Glutamatergic neuron (in vitro differentiated cells): Measurements from ENCODE around the gene DUSP14. TPM values are rescaled to one million over a fixed set of nuclear protein-coding genes. Genes with fewer than 3 reads are reported as not detected.
"Not testable (repeated sequence)": the region's sequence is repeated elsewhere in the genome, so short reads cannot be mapped to it uniquely, and the experiment has no call there.

Experiments
- DNase-seq: peaks from one replicate; pipeline ENCODE4 v3.0.0; 2022
- H3K27ac Mint-ChIP-seq: one replicate; pipeline ENCODE4 v1.8.0; 2020; ENCODE audit warnings: mild to moderate bottlenecking, mixed read lengths, inconsistent platforms; ENCODE audit not compliant: unreplicated experiment
- H3K27me3 Mint-ChIP-seq: one replicate; pipeline ENCODE4 v1.8.0; 2020; ENCODE audit warnings: mild to moderate bottlenecking, moderate library complexity, mixed read lengths, inconsistent platforms; ENCODE audit not compliant: unreplicated experiment
- H3K36me3 Mint-ChIP-seq: one replicate; pipeline ENCODE4 v1.8.0; 2020; ENCODE audit warnings: mild to moderate bottlenecking, mixed read lengths, inconsistent platforms; ENCODE audit not compliant: unreplicated experiment
- H3K4me1 Mint-ChIP-seq: one replicate; pipeline ENCODE4 v1.8.0; 2020; ENCODE audit warnings: mild to moderate bottlenecking, low read depth, mixed read lengths, inconsistent platforms; ENCODE audit not compliant: unreplicated experiment
- H3K4me3 Mint-ChIP-seq: one replicate; pipeline ENCODE4 v1.8.0; 2020; ENCODE audit warnings: mild to moderate bottlenecking, mixed read lengths, inconsistent platforms; ENCODE audit not compliant: unreplicated experiment
- H3K9me3 Mint-ChIP-seq: one replicate; pipeline ENCODE4 v1.8.0; 2020; ENCODE audit warnings: mild to moderate bottlenecking, moderate library complexity, mixed read lengths, inconsistent platforms; ENCODE audit not compliant: unreplicated experiment
- long read RNA-seq: library from polyadenylated mRNA; unstranded; transcript quantifications from one replicate; pipeline ENCODE4 v2.0.0, GENCODE V29; 2020; ENCODE audit not compliant: unreplicated experiment
- total RNA-seq: library from RNA; stranded (reverse); fragmentation: NEBNext Ultra II Directional; extraction: Animal tissue kit (Norgen Biotek cat#: 25700); gene quantifications from one replicate; pipeline ENCODE4 v1.2.1, GENCODE V29; 2021; ENCODE audit not compliant: unreplicated experiment
- TF ChIP-seq, protein P1 (sequence below): fragments of 200-600 bp; sonication (generic); IDR thresholded peaks from one replicate; pipeline ENCODE4 v1.5.0; 2021; ENCODE audit not compliant: partially characterized antibody, unreplicated experiment

Gene DUSP14
- total RNA-seq: 10.0 TPM
- long read RNA-seq, transcript DUSP14-206 (3 exons, 1,537 nt): major isoform, 13 of 15 reads
- long read RNA-seq, partial matches to known transcripts: 0 of 15 reads
- long read RNA-seq, other reads (novel, unspliced or antisense): 0 of 15 reads

- Mint-ChIP-seq H3K27me3 (peaks cover 18% of the 10 kb centered on the region), H3K36me3 (peaks cover 4% of the 10 kb centered on the region), H3K4me1 (peaks cover 16% of the 10 kb centered on the region), H3K27ac (peak within 1 kb of the TSS; percentile 78), H3K9me3 (peaks cover 5% of the 10 kb centered on the region), H3K4me3 (peak within 1 kb of the TSS; percentile 95)
- TF ChIP-seq, protein P1, sequence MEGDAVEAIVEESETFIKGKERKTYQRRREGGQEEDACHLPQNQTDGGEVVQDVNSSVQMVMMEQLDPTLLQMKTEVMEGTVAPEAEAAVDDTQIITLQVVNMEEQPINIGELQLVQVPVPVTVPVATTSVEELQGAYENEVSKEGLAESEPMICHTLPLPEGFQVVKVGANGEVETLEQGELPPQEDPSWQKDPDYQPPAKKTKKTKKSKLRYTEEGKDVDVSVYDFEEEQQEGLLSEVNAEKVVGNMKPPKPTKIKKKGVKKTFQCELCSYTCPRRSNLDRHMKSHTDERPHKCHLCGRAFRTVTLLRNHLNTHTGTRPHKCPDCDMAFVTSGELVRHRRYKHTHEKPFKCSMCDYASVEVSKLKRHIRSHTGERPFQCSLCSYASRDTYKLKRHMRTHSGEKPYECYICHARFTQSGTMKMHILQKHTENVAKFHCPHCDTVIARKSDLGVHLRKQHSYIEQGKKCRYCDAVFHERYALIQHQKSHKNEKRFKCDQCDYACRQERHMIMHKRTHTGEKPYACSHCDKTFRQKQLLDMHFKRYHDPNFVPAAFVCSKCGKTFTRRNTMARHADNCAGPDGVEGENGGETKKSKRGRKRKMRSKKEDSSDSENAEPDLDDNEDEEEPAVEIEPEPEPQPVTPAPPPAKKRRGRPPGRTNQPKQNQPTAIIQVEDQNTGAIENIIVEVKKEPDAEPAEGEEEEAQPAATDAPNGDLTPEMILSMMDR: no peak
- peak; percentile 84 for DNase-seq
Measured at GRCh38 chr17:37489197-37490001, at the start of gene DUSP14. Gene DUSP14 (plus strand): TSS chr17:37489891. CDS start chr17:37512273, 22,382 bp downstream.

DNA sequence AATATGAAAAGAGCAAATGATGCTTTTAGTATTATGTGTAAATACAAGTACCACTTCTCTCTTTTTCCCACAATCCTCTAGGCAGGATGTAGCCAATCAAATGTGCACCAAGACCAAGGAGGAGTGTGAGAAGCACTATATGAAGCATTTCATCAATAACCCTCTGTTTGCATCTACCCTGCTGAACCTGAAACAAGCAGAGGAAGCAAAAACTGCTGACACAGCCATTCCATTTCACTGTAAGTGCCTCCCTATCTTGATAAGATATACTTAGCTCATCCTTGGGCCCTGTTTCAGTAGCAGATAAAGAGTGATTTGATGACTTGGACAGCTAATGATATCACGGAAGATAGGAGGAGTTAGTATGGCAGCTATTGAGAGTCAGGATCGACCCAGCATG is 49.3 kb upstream of the DUSP14 start:
- H3K4me1 Mint-ChIP-seq: no peaks in the 10 kb centered on the region
- no peaks in the 10 kb centered on the region for H3K36me3 Mint-ChIP-seq
- no peaks in the 10 kb centered on the region for H3K9me3 Mint-ChIP-seq
- DNase-seq: no peak
- no peaks in the 10 kb centered on the region for H3K27me3 Mint-ChIP-seq
- H3K27ac Mint-ChIP-seq: no peak overlapping the region
- TF ChIP-seq, protein P1: no peak
- H3K4me3 Mint-ChIP-seq: no peak overlapping the region

DNA sequence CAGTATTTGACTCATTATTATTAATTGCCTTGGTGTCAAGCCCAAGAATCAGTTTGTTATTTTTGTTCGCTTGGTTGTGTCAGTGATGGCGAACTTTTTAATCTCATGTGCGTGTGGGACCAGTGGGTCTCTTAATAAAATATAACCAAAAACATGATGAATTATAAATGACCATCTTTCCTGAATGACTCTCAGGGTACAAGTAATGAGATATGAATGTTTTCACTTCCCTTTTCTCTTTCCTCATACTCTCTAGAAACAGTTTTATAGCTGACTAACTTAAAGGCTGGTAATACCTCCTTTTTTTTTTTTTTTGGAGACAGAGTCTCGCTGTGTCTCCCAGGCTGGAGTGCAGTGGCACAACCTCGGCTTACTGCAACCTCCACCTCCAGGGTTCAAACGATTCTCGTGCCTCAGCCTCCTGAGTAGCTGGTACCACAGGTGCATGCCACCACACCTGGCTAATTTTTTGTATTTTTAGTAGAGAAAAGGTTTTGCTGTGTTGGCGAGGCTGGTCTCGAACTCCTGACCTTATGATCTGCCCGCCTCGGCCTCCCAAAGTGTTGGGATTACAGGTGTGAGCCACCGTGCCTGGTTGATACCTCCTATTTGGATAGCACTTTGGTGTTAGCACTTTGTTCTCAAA is 48.2 kb upstream of the DUSP14 start:
- H3K4me1 Mint-ChIP-seq, H3K36me3 Mint-ChIP-seq, H3K9me3 Mint-ChIP-seq, H3K27me3 Mint-ChIP-seq, H3K27ac Mint-ChIP-seq, H3K4me3 Mint-ChIP-seq, DNase-seq: not testable (repeated sequence)

DNA sequence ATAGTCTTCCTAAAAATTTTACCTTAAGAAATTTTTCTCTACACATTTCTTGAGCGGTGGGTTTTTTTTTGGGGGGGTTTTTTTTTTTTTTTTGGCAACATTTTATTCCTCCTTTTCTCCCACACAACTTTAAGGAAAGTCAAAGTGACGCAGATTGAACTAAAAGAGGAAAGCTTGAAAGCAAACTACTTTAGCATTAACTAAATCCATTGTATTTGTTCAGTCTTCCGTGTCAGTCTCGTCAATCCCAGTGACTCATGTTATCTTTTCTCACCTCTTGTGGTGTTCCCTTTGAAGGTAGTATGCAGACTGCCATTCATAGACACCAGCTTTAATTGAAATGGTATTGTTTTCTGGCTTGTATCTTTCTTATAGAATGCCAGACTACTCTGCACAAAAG is 43.7 kb upstream of the DUSP14 start:
- H3K9me3 Mint-ChIP-seq: no peaks in the 10 kb centered on the region
- H3K36me3 Mint-ChIP-seq: no peaks in the 10 kb centered on the region
- H3K4me1 Mint-ChIP-seq: no peaks in the 10 kb centered on the region
- no peak overlapping the region for H3K27ac Mint-ChIP-seq
- TF ChIP-seq, protein P1: no peak
- DNase-seq: no peak
- H3K27me3 Mint-ChIP-seq: no peaks in the 10 kb centered on the region
- H3K4me3 Mint-ChIP-seq: no peak overlapping the region

DNA sequence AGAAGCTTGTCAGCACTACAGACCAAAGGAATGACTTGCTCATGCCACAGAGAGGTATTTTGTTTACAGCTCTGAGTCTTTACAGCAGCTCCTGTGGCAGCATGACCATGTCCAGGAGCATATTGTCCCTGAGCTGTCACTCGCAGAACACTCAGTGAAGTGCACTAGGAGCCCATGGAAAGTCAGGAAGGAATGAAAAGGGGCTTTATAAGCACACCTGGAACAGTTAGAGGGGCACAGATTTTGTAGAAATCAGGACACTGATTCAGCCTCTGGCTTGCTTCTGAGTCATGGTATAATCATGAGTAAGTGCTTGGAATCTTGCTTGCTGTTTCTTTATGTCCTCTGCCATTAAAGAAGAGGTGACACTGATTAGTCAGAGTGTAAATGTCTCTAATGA is 42.0 kb upstream of the DUSP14 start:
- Mint-ChIP-seq H3K4me1 (no peaks in the 10 kb centered on the region), H3K27me3 (no peaks in the 10 kb centered on the region), H3K36me3 (peaks cover 4% of the 10 kb centered on the region), H3K4me3 (no peak overlapping the region), H3K27ac (no peak overlapping the region), H3K9me3 (no peaks in the 10 kb centered on the region)
- no peak for DNase-seq
- TF ChIP-seq, protein P1: no peak
